K562 (cell line): ENCODE data around the gene BIRC5. TPM values are rescaled to one million over a fixed set of nuclear protein-coding genes. Genes with fewer than 3 reads are reported as not detected.

ENCODE experiments used
- ATAC-seq: fragments of 200-7000 bp; cut with Tn5 transposase; 3 replicates; pipeline ENCODE4 v1.9.1; 2020; ENCODE audit warnings: moderate library complexity
- BruUV-seq: library from RNA; stranded (reverse); fragments of 400-500 nt; replicated peaks from 2 replicates; lab custom pipeline; 2021; lab: Mats Ljungman, UMichigan
- CTCF ChIA-PET: fragments of 300-600 bp; formaldehyde crosslinking; extraction: SDS; loops from one replicate; lab custom pipeline; 2021; ENCODE audit warnings: low intra/inter-chr PET ratio; lab: Yijun Ruan, JAX
- POLR2A ChIA-PET: fragments of 300-600, 350-650 bp; sonication (Branson Sonifier 250); formaldehyde crosslinking; extraction: SDS; loops from one replicate; lab custom pipeline; 2021; ENCODE audit warnings: antibody characterized with exemption, inconsistent platforms; lab: Yijun Ruan, JAX
- DNase-seq, 4 experiments: peaks; one replicate each; pipeline versions ENCODE4 v3.0.0 to v3.0.0-alpha.2; 2011 to 2018; ENCODE audit warnings: low spot score in 3 of 4, mixed read lengths in 3 of 4; ENCODE audit errors: extremely low read depth in 1 of 4
- FAIRE-seq: peaks from 2 replicates; lab custom pipeline; 2011; peaks lifted over from hg19 to GRCh38; lab: Jason Lieb, UNC
- H2AFZ ChIP-seq: 2 replicates; pipeline ENCODE4 v1.6.0; 2011; ENCODE audit warnings: low read depth, low read length, control low read depth, inconsistent platforms
- H3K27ac ChIP-seq: fragments of 200-600 bp; 3 replicates; pipeline ENCODE4 v1.8.0; 2011; ENCODE audit warnings: low read depth, mild to moderate bottlenecking, control low read depth, inconsistent platforms, low read length, moderate library complexity, mixed read lengths; ENCODE audit errors: extremely low read depth
- H3K27me3 ChIP-seq, 2 experiments: fragments of 300-600 bp in 1 of 2; 2 replicates in 1 of 2; 3 replicates in 1 of 2; pipeline versions ENCODE4 v1.6.0 to v1.8.0; 2011; ENCODE audit warnings: inconsistent platforms in 2 of 2, low read length in 2 of 2, mild to moderate bottlenecking in 1 of 2, mixed read lengths in 1 of 2, moderate library complexity in 1 of 2; ENCODE audit not compliant: control insufficient read depth in 2 of 2, insufficient read depth in 2 of 2
- H3K36me3 ChIP-seq: fragments of 300-600 bp; 3 replicates; pipeline ENCODE4 v1.8.0; 2011; ENCODE audit warnings: mild to moderate bottlenecking, low read length, inconsistent platforms; ENCODE audit not compliant: control insufficient read depth, insufficient read depth
- H3K4me1 ChIP-seq, 2 experiments: fragments of 200-600 bp in 1 of 2; replicated peaks in 1 of 2; 2 replicates in 1 of 2; 3 replicates in 1 of 2; pipeline versions ENCODE4 v1.5.1 to v1.8.0; 2011; ENCODE audit warnings: inconsistent platforms in 2 of 2, low read length in 2 of 2, mild to moderate bottlenecking in 1 of 2, mixed read lengths in 1 of 2, moderate library complexity in 1 of 2; ENCODE audit not compliant: control insufficient read depth in 2 of 2, insufficient read depth in 2 of 2
- H3K4me2 ChIP-seq: 2 replicates; pipeline ENCODE4 v1.6.1; 2011; ENCODE audit warnings: low read length, control low read depth, inconsistent platforms, mixed read lengths; ENCODE audit not compliant: insufficient read depth
- H3K4me3 ChIP-seq: fragments of 200-600 bp; sonication (generic), shearing (Covaris generic); 2 replicates; pipeline ENCODE4 v1.5.1; 2016; ENCODE audit warnings: control low read depth, inconsistent platforms
- H3K79me2 ChIP-seq: fragments of 200-600 bp; 3 replicates; pipeline ENCODE4 v1.8.0; 2011; ENCODE audit warnings: low read length, inconsistent platforms; ENCODE audit not compliant: control insufficient read depth, insufficient read depth
- H3K9ac ChIP-seq, 2 experiments: 2 replicates each; pipeline versions ENCODE4 v1.6.0 to v1.6.1; 2011; ENCODE audit warnings: low read depth in 2 of 2, low read length in 2 of 2, control low read depth in 1 of 2, inconsistent platforms in 1 of 2, mild to moderate bottlenecking in 1 of 2, mixed read lengths in 1 of 2; ENCODE audit not compliant: insufficient read depth in 1 of 2
- H3K9me1 ChIP-seq: one replicate; pipeline ENCODE4 v1.6.0; 2011; ENCODE audit warnings: inconsistent platforms, mild to moderate bottlenecking, low read length, moderate library complexity; ENCODE audit not compliant: control insufficient read depth, insufficient read depth
- H3K9me3 ChIP-seq: replicated peaks from 2 replicates; pipeline ENCODE4 v1.5.1; 2011; ENCODE audit warnings: low read depth, low read length, inconsistent platforms; ENCODE audit not compliant: control insufficient read depth, insufficient read depth
- H4K20me1 ChIP-seq: replicated peaks from 2 replicates; pipeline ENCODE4 v1.6.1; 2011; ENCODE audit warnings: low read length, inconsistent platforms, mixed read lengths; ENCODE audit not compliant: control insufficient read depth, insufficient read depth
- MCM3 ChIP-seq: fragments of 450-650 bp; IDR thresholded peaks from 2 replicates; pipeline ENCODE4 v1.6.1; 2016
- SRSF3 ChIP-seq: fragments of 200-400 bp; formaldehyde crosslinking; IDR thresholded peaks from 2 replicates; pipeline ENCODE4 v1.6.1; 2016; ENCODE audit warnings: mild to moderate bottlenecking, low read length, moderate library complexity; ENCODE audit not compliant: insufficient read depth
- TAF7 ChIP-seq: fragments of 450-650 bp; IDR thresholded peaks from 2 replicates; pipeline ENCODE4 v1.6.1; 2016; ENCODE audit warnings: missing genetic modification characterization, missing compliant biosample characterization
- TFAP4 ChIP-seq: sonication (generic); formaldehyde crosslinking; IDR thresholded peaks from 2 replicates; pipeline ENCODE4 v1.8.0; 2022; ENCODE audit warnings: missing genetic modification reagents, mild to moderate bottlenecking, moderate library complexity, borderline replicate concordance
- ZNF24 ChIP-seq: fragments of 450-650 bp; IDR thresholded peaks from 2 replicates; pipeline ENCODE4 v1.6.1; 2016
- ZNF282 ChIP-seq: sonication (generic); formaldehyde crosslinking; IDR thresholded peaks from 2 replicates; pipeline ENCODE4 v1.8.1; 2023; ENCODE audit warnings: missing genetic modification reagents
- WGBS: fragments of 100-300 bp; shearing (Covaris generic); methylation state at CpG from one replicate; pipeline ENCODE4 v1.1.6; 2016; ENCODE audit warnings: low coverage, mixed read lengths; ENCODE audit not compliant: insufficient coverage; ENCODE audit errors: missing lambda C conversion rate; 5-methylcytosine and 5-hydroxymethylcytosine counted together
- in situ Hi-C: fragments of 300-500 bp; cut with MboI; formaldehyde crosslinking; loops from 4 replicates; pipeline ENCODE4 v1.15.0; 2018; ENCODE audit warnings: inconsistent platforms, mixed read lengths
- intact Hi-C: fragments of 100-400 bp; cut with micrococcal nuclease; formaldehyde crosslinking; loops from 2 replicates; pipeline ENCODE4 v1.14.2; 2022
- polyA plus RNA-seq, 8 experiments: library from polyadenylated mRNA; depleted of rRNA in 4 of 8; stranded (reverse) in 5 of 8; unstranded in 3 of 8; fragments of >200 nt; fragmentation: Nextera tagmentation in 2 of 8; fragmentation: Illumina TruSeq in 1 of 8; extraction: Ambion mirVana in 2 of 8; extraction: Trizol in 1 of 8; gene quantifications; 2 replicates each; pipeline versions ENCODE4 v1.2.1 to v1.2.3, GENCODE V29; 2011 to 2014; ENCODE audit warnings: inconsistent platforms in 1 of 8, missing spikeins in 1 of 8
- total RNA-seq, 7 experiments: library from RNA; depleted of rRNA in 6 of 7; stranded (reverse); fragments of >200 nt in 6 of 7; fragmentation: Illumina TruSeq in 2 of 7; extraction: Trizol in 2 of 7; gene quantifications; 2 replicates each; pipeline versions ENCODE4 v1.2.1 to v1.2.3, GENCODE V29; 2011 to 2021; ENCODE audit warnings: low replicate concordance in 1 of 7
- TF ChIP-seq, protein P1 (sequence below): fragments of 250-450 bp; sonication (Bioruptor Pico); IDR thresholded peaks from 2 replicates; pipeline ENCODE4 v1.8.0; 2022; ENCODE audit warnings: inconsistent platforms, mild to moderate bottlenecking, moderate library complexity, borderline replicate concordance
- TF ChIP-seq, protein P2 (sequence below), 2 experiments: IDR thresholded peaks; 2 replicates each; pipeline ENCODE4 v1.6.1; 2011; ENCODE audit warnings: borderline replicate concordance in 1 of 2, control low read depth in 1 of 2, low read depth in 1 of 2, low read length in 1 of 2, mild to moderate bottlenecking in 1 of 2, mixed read lengths in 1 of 2, moderate library complexity in 1 of 2; ENCODE audit not compliant: insufficient read depth in 1 of 2, insufficient read length in 1 of 2, poor library complexity in 1 of 2, severe bottlenecking in 1 of 2; ENCODE audit errors: extremely low read depth in 1 of 2

The BIRC5 gene
- total and polyA plus RNA-seq, 9 of the 15 experiments (the other 6 are each of a cell fraction or from before 2014, with no cell fraction given), result 64.4 to 140 (median 101) TPM

GRCh38 chr17:78241277-78242023 is 27.4 kb downstream of the BIRC5 start (continued):
- TF ChIP-seq ZNF282 (no peak), SRSF3 (no peak), TAF7 (tag) (no peak), ZNF24 (no peak)
- TF ChIP-seq, protein P1, sequence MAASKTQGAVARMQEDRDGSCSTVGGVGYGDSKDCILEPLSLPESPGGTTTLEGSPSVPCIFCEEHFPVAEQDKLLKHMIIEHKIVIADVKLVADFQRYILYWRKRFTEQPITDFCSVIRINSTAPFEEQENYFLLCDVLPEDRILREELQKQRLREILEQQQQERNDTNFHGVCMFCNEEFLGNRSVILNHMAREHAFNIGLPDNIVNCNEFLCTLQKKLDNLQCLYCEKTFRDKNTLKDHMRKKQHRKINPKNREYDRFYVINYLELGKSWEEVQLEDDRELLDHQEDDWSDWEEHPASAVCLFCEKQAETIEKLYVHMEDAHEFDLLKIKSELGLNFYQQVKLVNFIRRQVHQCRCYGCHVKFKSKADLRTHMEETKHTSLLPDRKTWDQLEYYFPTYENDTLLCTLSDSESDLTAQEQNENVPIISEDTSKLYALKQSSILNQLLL (CRISPR knock-in tag), result no peak

DNA sequence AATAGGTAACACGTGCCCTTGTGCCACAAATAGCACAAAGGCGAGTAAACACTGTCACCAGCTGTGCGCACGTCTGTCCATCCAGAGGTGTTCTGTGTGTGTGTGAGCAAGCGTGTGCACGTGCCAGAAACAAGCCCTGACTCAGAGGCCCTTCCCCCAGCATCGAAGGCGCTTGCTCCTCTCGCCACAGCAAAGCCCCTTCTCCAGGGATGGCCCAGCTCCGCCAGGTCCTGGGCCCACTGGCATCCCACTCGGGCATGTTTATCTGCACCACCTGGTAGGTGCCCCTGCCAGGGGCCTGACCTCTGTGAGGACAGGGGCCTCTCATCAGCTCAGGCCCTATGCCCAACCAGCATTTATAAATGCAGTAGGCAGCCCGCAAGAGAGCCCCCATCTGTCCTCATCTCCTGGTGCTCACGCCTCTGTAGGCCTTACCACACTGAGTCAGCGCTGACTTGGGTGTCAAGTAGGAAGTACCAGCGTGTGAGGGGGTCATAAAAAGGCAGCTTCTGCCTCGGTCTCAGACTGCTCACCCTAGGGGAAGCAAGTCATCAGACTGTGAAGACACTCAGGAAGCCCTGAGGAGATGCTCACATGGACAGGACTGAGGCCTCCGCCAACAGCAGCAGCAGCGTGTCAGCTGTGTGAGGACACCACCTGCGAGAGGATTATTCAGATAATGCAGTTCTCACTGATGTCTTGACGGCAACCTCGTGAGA is 28.1 kb downstream of the BIRC5 start:
- H3K27ac ChIP-seq, result no peak overlapping the region
- peak in 1 of 4 experiments; percentile 20 for DNase-seq
- ChIA-PET POLR2A (interaction anchor here (0.5 to 0.8 kb wide), 5 partner anchors 10 to 126 kb away, joined by 3 read pairs; no protein-coding TSS in a partner anchor), CTCF (no interaction called here)
- no peaks in the 10 kb centered on the region for H3K79me2 ChIP-seq
- H3K9me3 ChIP-seq, result no peaks in the 10 kb centered on the region
- H3K27me3 ChIP-seq, result no peaks in the 10 kb centered on the region
- no peak overlapping the region for H3K4me2 ChIP-seq
- peaks cover 23 to 37% of the 10 kb centered on the region in 2 experiments; a peak in 4 of 5 replicates for H3K4me1 ChIP-seq
- H2AFZ ChIP-seq, result peak overlapping the region; percentile 67
- peak; percentile 61 for FAIRE-seq
- no peaks in the 10 kb centered on the region for H3K36me3 ChIP-seq
- intact Hi-C loops, result no loop called here
- peaks cover 6% of the 10 kb centered on the region for H3K9me1 ChIP-seq
- no peak for ATAC-seq
- 64% methylated on average over 19 of the region's 21 CpGs for WGBS
- H3K9ac ChIP-seq, result peak overlapping the region in 1 of 2 experiments; percentile 49; a peak in 1 of 4 replicates
- H3K4me3 ChIP-seq, result no peak overlapping the region
- no TSS peak for BruUV-seq
- no peaks in the 10 kb centered on the region for H4K20me1 ChIP-seq
- in situ Hi-C loops, result no loop called here
- TF ChIP-seq TFAP4 (CRISPR knock-in tag), result peak; percentile 38; the same call in 1 of the 2 replicates
- TF ChIP-seq, protein P2, sequence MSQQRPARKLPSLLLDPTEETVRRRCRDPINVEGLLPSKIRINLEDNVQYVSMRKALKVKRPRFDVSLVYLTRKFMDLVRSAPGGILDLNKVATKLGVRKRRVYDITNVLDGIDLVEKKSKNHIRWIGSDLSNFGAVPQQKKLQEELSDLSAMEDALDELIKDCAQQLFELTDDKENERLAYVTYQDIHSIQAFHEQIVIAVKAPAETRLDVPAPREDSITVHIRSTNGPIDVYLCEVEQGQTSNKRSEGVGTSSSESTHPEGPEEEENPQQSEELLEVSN (IDR thresholded peaks at IDR 0.05; ENCODE audit: borderline replicate concordance in 1 of 2, extremely low read depth in 1 of 2, insufficient read depth in 1 of 2, insufficient read length in 1 of 2, low read depth in 1 of 2, low read length in 1 of 2, poor library complexity in 1 of 2, severe bottlenecking in 1 of 2), result peak in 1 of 2 experiments; percentile 29
- no peak for TF ChIP-seq MCM3
